MCF 10A (cell line): ENCODE measurements around the gene SIPA1L2. TPM values are rescaled to one million over a fixed set of nuclear protein-coding genes. Genes with fewer than 3 reads are reported as not detected.

Experiments used
- BruUV-seq: library from RNA; stranded (reverse); fragments of 400-500 nt; replicated peaks from 2 replicates; lab custom pipeline; 2021; lab: Mats Ljungman, UMichigan
- CTCF ChIA-PET: fragments of 300-600 bp; sonication (Branson Sonifier 250); formaldehyde crosslinking; extraction: SDS; loops from one replicate; lab custom pipeline; 2021; ENCODE audit warnings: antibody characterized with exemption, inconsistent platforms; lab: Yijun Ruan, JAX
- POLR2A ChIA-PET: fragments of 300-600, 350-650 bp; sonication (Branson Sonifier 250); formaldehyde crosslinking; extraction: SDS; loops from one replicate; lab custom pipeline; 2020; ENCODE audit warnings: antibody characterized with exemption, inconsistent platforms; lab: Yijun Ruan, JAX
- DNase-seq: peaks from one replicate; pipeline ENCODE4 v3.0.0-alpha.2; 2018; ENCODE audit not compliant: unreplicated experiment
- H3K27ac Mint-ChIP-seq: one replicate; pipeline ENCODE4 v1.8.0; 2022; ENCODE audit warnings: mild to moderate bottlenecking, low read depth, mixed read lengths; ENCODE audit not compliant: unreplicated experiment
- H3K27me3 Mint-ChIP-seq: one replicate; pipeline ENCODE4 v1.8.0; 2022; ENCODE audit warnings: mixed read lengths; ENCODE audit not compliant: insufficient read depth, unreplicated experiment
- H3K36me3 Mint-ChIP-seq: one replicate; pipeline ENCODE4 v1.8.0; 2022; ENCODE audit warnings: mild to moderate bottlenecking, moderate library complexity, mixed read lengths; ENCODE audit not compliant: insufficient read depth, unreplicated experiment
- H3K4me1 Mint-ChIP-seq: one replicate; pipeline ENCODE4 v1.8.0; 2022; ENCODE audit warnings: mixed read lengths; ENCODE audit not compliant: insufficient read depth, unreplicated experiment
- H3K4me3 Mint-ChIP-seq: one replicate; pipeline ENCODE4 v1.8.0; 2022; ENCODE audit warnings: mild to moderate bottlenecking, moderate library complexity, mixed read lengths; ENCODE audit not compliant: unreplicated experiment
- H3K9me3 Mint-ChIP-seq: one replicate; pipeline ENCODE4 v1.8.0; 2022; ENCODE audit warnings: mixed read lengths; ENCODE audit not compliant: unreplicated experiment
- CTCF ChIP-seq: fragments of 200-600 bp; IDR thresholded peaks from one replicate; pipeline ENCODE4 v1.8.0; 2022; ENCODE audit warnings: antibody characterized with exemption, mild to moderate bottlenecking; ENCODE audit not compliant: unreplicated experiment
- intact Hi-C: fragments of 100-400 bp; cut with micrococcal nuclease; formaldehyde crosslinking; loops from 2 replicates; pipeline ENCODE4 v1.14.1; 2022
- total RNA-seq: library from RNA; stranded (reverse); gene quantifications from 2 replicates; pipeline ENCODE4 v1.2.3, GENCODE V29; 2022

SIPA1L2 gene
- total RNA-seq, 1 experiment from 2014 or later: 15.2 TPM

GRCh38 chr1:232622378-232622777 lies 7.6 kb downstream of the SIPA1L2 start:
- Mint-ChIP-seq H3K27me3 (no peaks in the 10 kb centered on the region), H3K4me3 (no peak overlapping the region), H3K36me3 (peaks cover 2% of the 10 kb centered on the region), H3K4me1 (peaks cover 39% of the 10 kb centered on the region), H3K27ac (no peak overlapping the region), H3K9me3 (no peaks in the 10 kb centered on the region)
- DNase-seq: peak; percentile 48
- no peak for TF ChIP-seq CTCF
- intact Hi-C loops: loop anchor here (10.0 kb wide), 3 partner anchors 238 to 318 kb away; no protein-coding TSS in a partner anchor
- BruUV-seq: no TSS peak
- CTCF ChIA-PET: interaction anchor here (0.6 to 6.4 kb wide), 5 partner anchors 73 to 970 kb away, joined by 3 to 154 read pairs (median 4); no protein-coding TSS in a partner anchor
- POLR2A ChIA-PET: interaction anchor here (0.7 to 1.6 kb wide), 2 partner anchors 32 to 136 kb away, joined by 3 read pairs; no protein-coding TSS in a partner anchor

- intact Hi-C loops: loop anchor here (2.0 to 10.0 kb wide), 4 partner anchors 46 to 316 kb away; no protein-coding TSS in a partner anchor
These were observed 8.9 kb downstream of the SIPA1L2 start for GRCh38 chr1:232621050-232621449.

GRCh38 chr1:232620356-232620969 lies 9.5 kb downstream of the SIPA1L2 start:
- peak; percentile 98 for DNase-seq
- BruUV-seq: no TSS peak
- H3K4me1 Mint-ChIP-seq: peaks cover 34% of the 10 kb centered on the region
- peak overlapping the region; percentile 10 for H3K4me3 Mint-ChIP-seq
- no peaks in the 10 kb centered on the region for H3K9me3 Mint-ChIP-seq
- TF ChIP-seq CTCF: no peak
- H3K27me3 Mint-ChIP-seq: no peaks in the 10 kb centered on the region
- ChIA-PET POLR2A (interaction anchor here (0.6 to 1.8 kb wide), 19 partner anchors 9 to 703 kb away, joined by 3 to 12 read pairs (median 4); partner anchors contain the start of gene SIPA1L2), CTCF (interaction anchor here (0.6 to 3.3 kb wide), 12 partner anchors 7 to 886 kb away, joined by 3 to 19 read pairs (median 4); partner anchors contain the start of gene SIPA1L2)
- no peaks in the 10 kb centered on the region for H3K36me3 Mint-ChIP-seq
- intact Hi-C loops: loop anchor here (2.0 to 10.0 kb wide), 4 partner anchors 46 to 316 kb away; no protein-coding TSS in a partner anchor
- peak overlapping the region; percentile 17 for H3K27ac Mint-ChIP-seq

More at GRCh38 chr1:232621050-232621449, 8.9 kb downstream of the SIPA1L2 start:
- no peaks in the 10 kb centered on the region for H3K36me3 Mint-ChIP-seq
- ChIA-PET POLR2A (interaction anchor here (0.6 to 1.8 kb wide), 16 partner anchors 9 to 690 kb away, joined by 3 to 12 read pairs (median 4); partner anchors contain the start of gene SIPA1L2), CTCF (interaction anchor here (0.6 to 1.7 kb wide), 7 partner anchors 19 to 864 kb away, joined by 3 to 7 read pairs (median 4); no protein-coding TSS in a partner anchor)
- no peak overlapping the region for H3K4me3 Mint-ChIP-seq
- no peak for TF ChIP-seq CTCF
- no TSS peak for BruUV-seq
- no peaks in the 10 kb centered on the region for H3K9me3 Mint-ChIP-seq
- H3K27ac Mint-ChIP-seq: peak overlapping the region; percentile 33
- no peaks in the 10 kb centered on the region for H3K27me3 Mint-ChIP-seq
- DNase-seq: no peak
- H3K4me1 Mint-ChIP-seq: peaks cover 34% of the 10 kb centered on the region

- Mint-ChIP-seq H3K27me3 (no peaks in the 10 kb centered on the region), H3K36me3 (peaks cover 7% of the 10 kb centered on the region), H3K9me3 (no peaks in the 10 kb centered on the region), H3K4me3 (no peak overlapping the region), H3K27ac (no peak overlapping the region), H3K4me1 (peaks cover 51% of the 10 kb centered on the region)
- DNase-seq: no peak
- BruUV-seq: no TSS peak
- POLR2A ChIA-PET: interaction anchor here (0.6 to 1.2 kb wide), 3 partner anchors 13 to 72 kb away, joined by 3 to 4 read pairs (median 3); partner anchors contain the start of gene SIPA1L2
- TF ChIP-seq CTCF: no peak
- intact Hi-C loops: no loop called here
- CTCF ChIA-PET: interaction anchor here (1.5 to 3.3 kb wide), 2 partner anchors 10 to 88 kb away, joined by 6 to 19 read pairs; no protein-coding TSS in a partner anchor
These were observed 12.7 kb downstream of the SIPA1L2 start for GRCh38 chr1:232617237-232617636.
